ENCODE results near the gene SLC39A9.
"Not testable (repeated sequence)": the region's sequence is repeated elsewhere in the genome, so short reads cannot be mapped to it uniquely, and the experiment has no call there.

SLC39A9 gene

DNA sequence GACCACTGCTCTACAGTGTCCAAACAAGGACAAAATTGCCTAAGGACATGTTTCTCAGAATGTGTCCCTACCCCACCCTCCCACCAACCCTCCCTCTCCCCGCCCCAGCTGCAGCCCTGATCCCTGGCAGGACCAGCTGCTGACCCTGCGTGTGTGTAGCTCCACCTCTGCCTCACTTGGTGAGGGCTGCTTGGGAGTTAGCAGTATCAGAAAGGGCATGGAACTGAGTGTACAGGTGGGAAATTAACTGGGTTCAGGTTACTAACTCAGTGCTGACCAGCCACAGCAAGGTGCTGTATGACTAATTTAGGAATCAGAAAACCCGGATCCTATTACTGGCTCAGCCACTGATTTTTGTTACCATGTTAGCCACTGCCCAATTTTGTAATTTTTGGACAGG is 74.8 kb downstream of the SLC39A9 start:
- ATAC-seq: no peak
- TF ChIP-seq CSDC2 (CRISPR knock-in tag; IDR thresholded peaks at IDR 0.05): no peak

DNA sequence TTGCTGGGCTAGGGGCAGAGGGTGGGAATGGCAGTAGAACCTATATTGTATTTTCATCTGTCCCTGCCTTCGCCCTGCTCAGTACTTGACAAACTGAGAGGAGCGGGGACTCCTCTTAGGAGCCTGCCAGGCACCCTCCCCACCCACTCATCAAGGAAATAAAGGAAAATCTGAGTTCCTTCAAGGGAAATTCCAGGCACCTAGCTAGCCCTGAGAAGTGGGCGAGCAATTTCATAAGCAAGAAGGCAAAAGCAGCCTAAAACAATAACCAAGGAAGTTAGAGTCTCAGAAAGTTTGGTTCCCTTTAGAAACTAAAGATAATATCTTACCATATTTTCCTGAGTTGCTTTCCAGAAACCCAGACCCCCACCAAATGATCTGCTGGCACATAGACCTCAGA is 75.5 kb downstream of the SLC39A9 start:
- TF ChIP-seq, protein P1, sequence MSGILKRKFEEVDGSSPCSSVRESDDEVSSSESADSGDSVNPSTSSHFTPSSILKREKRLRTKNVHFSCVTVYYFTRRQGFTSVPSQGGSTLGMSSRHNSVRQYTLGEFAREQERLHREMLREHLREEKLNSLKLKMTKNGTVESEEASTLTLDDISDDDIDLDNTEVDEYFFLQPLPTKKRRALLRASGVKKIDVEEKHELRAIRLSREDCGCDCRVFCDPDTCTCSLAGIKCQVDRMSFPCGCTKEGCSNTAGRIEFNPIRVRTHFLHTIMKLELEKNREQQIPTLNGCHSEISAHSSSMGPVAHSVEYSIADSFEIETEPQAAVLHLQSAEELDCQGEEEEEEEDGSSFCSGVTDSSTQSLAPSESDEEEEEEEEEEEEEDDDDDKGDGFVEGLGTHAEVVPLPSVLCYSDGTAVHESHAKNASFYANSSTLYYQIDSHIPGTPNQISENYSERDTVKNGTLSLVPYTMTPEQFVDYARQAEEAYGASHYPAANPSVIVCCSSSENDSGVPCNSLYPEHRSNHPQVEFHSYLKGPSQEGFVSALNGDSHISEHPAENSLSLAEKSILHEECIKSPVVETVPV (CRISPR knock-in tag; IDR thresholded peaks at IDR 0.05): no peak
- TF ChIP-seq ZC3H10 (CRISPR knock-in tag; IDR thresholded peaks at IDR 0.05) (no peak), GLIS3 (CRISPR knock-in tag; IDR thresholded peaks at IDR 0.05) (no peak), ZFP30 (CRISPR knock-in tag; IDR thresholded peaks at IDR 0.05) (no peak), ZNF565 (CRISPR knock-in tag; conservative IDR thresholded peaks at IDR 0.05; ENCODE audit: low read depth) (no peak), CSDC2 (CRISPR knock-in tag; IDR thresholded peaks at IDR 0.05) (no peak), SNAI2 (CRISPR knock-in tag; IDR thresholded peaks at IDR 0.05) (no peak), ARNTL (CRISPR knock-in tag; IDR thresholded peaks at IDR 0.05; ENCODE audit: borderline replicate concordance, low read depth) (no peak), TCF4 (CRISPR knock-in tag; IDR thresholded peaks at IDR 0.05; ENCODE audit: borderline replicate concordance) (no peak)
- TF ChIP-seq, protein P2, sequence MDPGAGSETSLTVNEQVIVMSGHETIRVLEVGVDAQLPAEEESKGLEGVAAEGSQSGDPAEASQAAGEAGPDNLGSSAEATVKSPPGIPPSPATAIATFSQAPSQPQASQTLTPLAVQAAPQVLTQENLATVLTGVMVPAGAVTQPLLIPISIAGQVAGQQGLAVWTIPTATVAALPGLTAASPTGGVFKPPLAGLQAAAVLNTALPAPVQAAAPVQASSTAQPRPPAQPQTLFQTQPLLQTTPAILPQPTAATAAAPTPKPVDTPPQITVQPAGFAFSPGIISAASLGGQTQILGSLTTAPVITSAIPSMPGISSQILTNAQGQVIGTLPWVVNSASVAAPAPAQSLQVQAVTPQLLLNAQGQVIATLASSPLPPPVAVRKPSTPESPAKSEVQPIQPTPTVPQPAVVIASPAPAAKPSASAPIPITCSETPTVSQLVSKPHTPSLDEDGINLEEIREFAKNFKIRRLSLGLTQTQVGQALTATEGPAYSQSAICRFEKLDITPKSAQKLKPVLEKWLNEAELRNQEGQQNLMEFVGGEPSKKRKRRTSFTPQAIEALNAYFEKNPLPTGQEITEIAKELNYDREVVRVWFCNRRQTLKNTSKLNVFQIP (CRISPR knock-in tag; IDR thresholded peaks at IDR 0.05; ENCODE audit: borderline replicate concordance, low read depth): no peak
- ATAC-seq: no peak

DNA sequence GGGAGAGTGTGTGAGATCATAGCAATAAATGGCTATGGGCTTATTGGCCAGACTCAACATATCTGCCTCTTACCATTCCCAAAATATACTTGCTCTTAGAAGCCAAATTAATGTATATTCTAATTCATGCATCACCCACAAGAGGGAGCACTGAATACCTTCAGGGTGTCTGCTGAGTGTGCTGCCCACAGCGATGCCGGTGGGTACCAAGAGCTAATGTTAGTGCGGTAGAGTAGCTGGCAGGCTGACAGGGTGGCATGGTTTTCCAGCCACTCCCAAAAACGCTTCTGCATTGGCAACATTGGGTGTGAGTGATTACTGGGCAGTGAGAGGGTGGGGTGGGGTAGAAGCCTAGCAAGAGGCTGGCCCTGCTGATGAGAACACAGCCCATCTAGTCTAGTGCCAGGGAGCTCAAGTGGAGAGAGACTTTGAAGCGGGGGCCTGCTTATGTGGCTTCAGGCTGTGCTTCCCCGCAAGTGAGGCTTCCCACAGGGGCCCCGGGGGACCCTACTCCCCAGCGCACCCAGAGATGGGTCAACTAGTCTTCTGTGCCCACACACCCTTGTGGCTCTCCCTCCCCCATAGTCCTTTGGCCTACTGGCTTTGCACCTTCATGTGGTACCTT is 76.8 kb downstream of the SLC39A9 start:
- TF ChIP-seq, protein P1 (CRISPR knock-in tag; IDR thresholded peaks at IDR 0.05): no peak
- TF ChIP-seq ZNF565 (CRISPR knock-in tag; conservative IDR thresholded peaks at IDR 0.05; ENCODE audit: low read depth) (no peak), PPARA (CRISPR knock-in tag; IDR thresholded peaks at IDR 0.05; ENCODE audit: borderline replicate concordance) (no peak), ESRRG (CRISPR knock-in tag; IDR thresholded peaks at IDR 0.05) (no peak), CSDC2 (CRISPR knock-in tag; IDR thresholded peaks at IDR 0.05) (no peak), SNAI2 (CRISPR knock-in tag; IDR thresholded peaks at IDR 0.05) (no peak), ZFP30 (CRISPR knock-in tag; IDR thresholded peaks at IDR 0.05) (no peak), ARNTL (CRISPR knock-in tag; IDR thresholded peaks at IDR 0.05; ENCODE audit: borderline replicate concordance, low read depth) (no peak), OSR1 (CRISPR knock-in tag; IDR thresholded peaks at IDR 0.05) (no peak), ISL1 (CRISPR knock-in tag; IDR thresholded peaks at IDR 0.05) (no peak), ZFP3 (CRISPR knock-in tag; IDR thresholded peaks at IDR 0.05) (no peak), ZC3H10 (CRISPR knock-in tag; IDR thresholded peaks at IDR 0.05) (no peak), TOX (CRISPR knock-in tag; IDR thresholded peaks at IDR 0.05; ENCODE audit: borderline replicate concordance) (no peak), BACH2 (CRISPR knock-in tag; IDR thresholded peaks at IDR 0.05; ENCODE audit: borderline replicate concordance) (no peak), GLIS3 (CRISPR knock-in tag; IDR thresholded peaks at IDR 0.05) (no peak), ZNF70 (CRISPR knock-in tag; IDR thresholded peaks at IDR 0.05) (no peak)
- TF ChIP-seq, protein P2 (CRISPR knock-in tag; IDR thresholded peaks at IDR 0.05; ENCODE audit: borderline replicate concordance, low read depth): no peak
- TF ChIP-seq, protein P3, sequence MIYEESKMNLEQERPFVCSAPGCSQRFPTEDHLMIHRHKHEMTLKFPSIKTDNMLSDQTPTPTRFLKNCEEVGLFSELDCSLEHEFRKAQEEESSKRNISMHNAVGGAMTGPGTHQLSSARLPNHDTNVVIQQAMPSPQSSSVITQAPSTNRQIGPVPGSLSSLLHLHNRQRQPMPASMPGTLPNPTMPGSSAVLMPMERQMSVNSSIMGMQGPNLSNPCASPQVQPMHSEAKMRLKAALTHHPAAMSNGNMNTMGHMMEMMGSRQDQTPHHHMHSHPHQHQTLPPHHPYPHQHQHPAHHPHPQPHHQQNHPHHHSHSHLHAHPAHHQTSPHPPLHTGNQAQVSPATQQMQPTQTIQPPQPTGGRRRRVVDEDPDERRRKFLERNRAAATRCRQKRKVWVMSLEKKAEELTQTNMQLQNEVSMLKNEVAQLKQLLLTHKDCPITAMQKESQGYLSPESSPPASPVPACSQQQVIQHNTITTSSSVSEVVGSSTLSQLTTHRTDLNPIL (CRISPR knock-in tag; IDR thresholded peaks at IDR 0.05; ENCODE audit: low read depth): no peak
- TF ChIP-seq, protein P4, sequence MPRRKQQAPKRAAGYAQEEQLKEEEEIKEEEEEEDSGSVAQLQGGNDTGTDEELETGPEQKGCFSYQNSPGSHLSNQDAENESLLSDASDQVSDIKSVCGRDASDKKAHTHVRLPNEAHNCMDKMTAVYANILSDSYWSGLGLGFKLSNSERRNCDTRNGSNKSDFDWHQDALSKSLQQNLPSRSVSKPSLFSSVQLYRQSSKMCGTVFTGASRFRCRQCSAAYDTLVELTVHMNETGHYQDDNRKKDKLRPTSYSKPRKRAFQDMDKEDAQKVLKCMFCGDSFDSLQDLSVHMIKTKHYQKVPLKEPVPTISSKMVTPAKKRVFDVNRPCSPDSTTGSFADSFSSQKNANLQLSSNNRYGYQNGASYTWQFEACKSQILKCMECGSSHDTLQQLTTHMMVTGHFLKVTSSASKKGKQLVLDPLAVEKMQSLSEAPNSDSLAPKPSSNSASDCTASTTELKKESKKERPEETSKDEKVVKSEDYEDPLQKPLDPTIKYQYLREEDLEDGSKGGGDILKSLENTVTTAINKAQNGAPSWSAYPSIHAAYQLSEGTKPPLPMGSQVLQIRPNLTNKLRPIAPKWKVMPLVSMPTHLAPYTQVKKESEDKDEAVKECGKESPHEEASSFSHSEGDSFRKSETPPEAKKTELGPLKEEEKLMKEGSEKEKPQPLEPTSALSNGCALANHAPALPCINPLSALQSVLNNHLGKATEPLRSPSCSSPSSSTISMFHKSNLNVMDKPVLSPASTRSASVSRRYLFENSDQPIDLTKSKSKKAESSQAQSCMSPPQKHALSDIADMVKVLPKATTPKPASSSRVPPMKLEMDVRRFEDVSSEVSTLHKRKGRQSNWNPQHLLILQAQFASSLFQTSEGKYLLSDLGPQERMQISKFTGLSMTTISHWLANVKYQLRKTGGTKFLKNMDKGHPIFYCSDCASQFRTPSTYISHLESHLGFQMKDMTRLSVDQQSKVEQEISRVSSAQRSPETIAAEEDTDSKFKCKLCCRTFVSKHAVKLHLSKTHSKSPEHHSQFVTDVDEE (CRISPR knock-in tag; IDR thresholded peaks at IDR 0.05): no peak
- TF ChIP-seq, protein P5, sequence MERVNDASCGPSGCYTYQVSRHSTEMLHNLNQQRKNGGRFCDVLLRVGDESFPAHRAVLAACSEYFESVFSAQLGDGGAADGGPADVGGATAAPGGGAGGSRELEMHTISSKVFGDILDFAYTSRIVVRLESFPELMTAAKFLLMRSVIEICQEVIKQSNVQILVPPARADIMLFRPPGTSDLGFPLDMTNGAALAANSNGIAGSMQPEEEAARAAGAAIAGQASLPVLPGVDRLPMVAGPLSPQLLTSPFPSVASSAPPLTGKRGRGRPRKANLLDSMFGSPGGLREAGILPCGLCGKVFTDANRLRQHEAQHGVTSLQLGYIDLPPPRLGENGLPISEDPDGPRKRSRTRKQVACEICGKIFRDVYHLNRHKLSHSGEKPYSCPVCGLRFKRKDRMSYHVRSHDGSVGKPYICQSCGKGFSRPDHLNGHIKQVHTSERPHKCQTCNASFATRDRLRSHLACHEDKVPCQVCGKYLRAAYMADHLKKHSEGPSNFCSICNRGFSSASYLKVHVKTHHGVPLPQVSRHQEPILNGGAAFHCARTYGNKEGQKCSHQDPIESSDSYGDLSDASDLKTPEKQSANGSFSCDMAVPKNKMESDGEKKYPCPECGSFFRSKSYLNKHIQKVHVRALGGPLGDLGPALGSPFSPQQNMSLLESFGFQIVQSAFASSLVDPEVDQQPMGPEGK (CRISPR knock-in tag; IDR thresholded peaks at IDR 0.05; ENCODE audit: borderline replicate concordance): no peak

DNA sequence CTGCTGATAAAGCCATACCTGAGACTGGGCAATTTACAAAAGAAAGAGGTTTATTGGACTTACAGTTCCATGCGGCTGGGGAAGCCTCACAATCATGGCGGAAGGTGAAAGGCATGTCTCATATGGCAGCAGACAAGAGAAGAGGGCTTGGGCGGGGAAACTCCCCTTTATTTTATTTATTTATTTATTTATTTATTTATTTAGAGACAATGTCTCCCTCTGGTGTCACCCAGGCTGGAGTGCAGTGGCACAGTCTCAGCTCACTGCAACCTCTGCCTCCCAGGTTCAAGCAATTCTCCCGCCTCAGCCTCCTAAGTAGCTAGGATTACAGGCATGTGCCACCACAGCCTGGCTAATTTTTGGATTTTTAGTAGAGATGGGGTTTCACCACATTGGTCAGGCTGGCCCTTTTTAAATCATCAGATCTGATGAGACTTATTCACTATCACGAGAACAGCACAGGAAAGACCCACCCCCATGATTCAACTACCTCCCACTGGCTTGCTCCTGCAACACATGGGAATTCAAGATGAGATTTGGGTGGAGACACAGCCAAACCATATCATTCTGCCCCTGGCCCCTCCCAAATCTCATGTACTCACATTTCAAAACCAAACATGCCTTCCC is 78.4 kb downstream of the SLC39A9 start:
- 0 out of 3 replicates have a peak, but pooled peaks have one; percentile 34 for ATAC-seq

More for the DNA sequence above, 76.8 kb downstream of the SLC39A9 start:
- peak; percentile 73 for ATAC-seq

DNA sequence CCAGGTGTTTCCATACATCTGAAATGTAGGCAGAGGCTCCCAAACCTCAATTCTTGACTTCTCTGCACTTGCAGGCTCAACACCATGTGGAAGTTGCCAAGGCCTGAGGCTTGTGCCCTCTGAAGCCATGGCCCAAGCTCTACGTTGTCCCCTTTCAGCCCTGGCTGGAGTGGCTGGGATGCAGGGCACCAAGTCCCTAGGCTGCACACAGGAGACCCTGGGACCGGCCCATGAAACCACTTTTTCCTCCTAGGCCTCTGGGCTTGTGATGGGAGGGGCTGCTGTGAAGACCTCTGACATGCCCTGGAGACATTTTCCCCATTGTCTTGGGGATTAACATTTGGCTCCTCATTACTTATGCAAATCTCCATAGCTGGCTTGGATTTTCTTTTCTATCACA is 79.6 kb downstream of the SLC39A9 start:
- ATAC-seq: not testable (repeated sequence)

Data from SK-N-SH treated with all-trans-retinoic acid at 6 μM for 48 hours (cell line).